ENCODE data around the gene WNT11.

The WNT11 gene

GRCh38 chr11:76216536-76217325 lies 10.4 kb upstream of the WNT11 start:
- Mint-ChIP-seq H3K27me3 (peaks cover 3% of the 10 kb centered on the region), H3K27ac (no peak overlapping the region), H3K4me3 (no peak overlapping the region)

GRCh38 chr11:76215941-76216340 lies 9.6 kb upstream of the WNT11 start:
- no peak overlapping the region for H3K27ac Mint-ChIP-seq
- peaks cover 7% of the 10 kb centered on the region for H3K27me3 Mint-ChIP-seq
- no peaks in the 10 kb centered on the region for H3K9me3 Mint-ChIP-seq (ENCODE audit: low read depth)
- H3K4me1 Mint-ChIP-seq (ENCODE audit: low read depth), result peaks cover 1% of the 10 kb centered on the region
- no peaks in the 10 kb centered on the region for H3K36me3 Mint-ChIP-seq
- H3K4me3 Mint-ChIP-seq, result no peak overlapping the region

More at GRCh38 chr11:76216536-76217325, 10.4 kb upstream of the WNT11 start:
- Mint-ChIP-seq H3K9me3 (ENCODE audit: low read depth) (no peaks in the 10 kb centered on the region), H3K36me3 (no peaks in the 10 kb centered on the region), H3K4me1 (ENCODE audit: low read depth) (no peaks in the 10 kb centered on the region)

- peaks cover 3% of the 10 kb centered on the region for H3K4me1 Mint-ChIP-seq (ENCODE audit: low read depth)
- no peak overlapping the region for H3K27ac Mint-ChIP-seq
- no peaks in the 10 kb centered on the region for H3K9me3 Mint-ChIP-seq (ENCODE audit: low read depth)
- H3K4me3 Mint-ChIP-seq, result no peak overlapping the region
- H3K27me3 Mint-ChIP-seq, result peaks cover 7% of the 10 kb centered on the region
- H3K36me3 Mint-ChIP-seq, result no peaks in the 10 kb centered on the region
Measured at GRCh38 chr11:76214968-76215548, 8.8 kb upstream of the WNT11 start.

- H3K9me3 Mint-ChIP-seq (ENCODE audit: low read depth), result no peaks in the 10 kb centered on the region
- peaks cover 3% of the 10 kb centered on the region for H3K4me1 Mint-ChIP-seq (ENCODE audit: low read depth)
- H3K36me3 Mint-ChIP-seq, result no peaks in the 10 kb centered on the region
- no peak overlapping the region for H3K4me3 Mint-ChIP-seq
- H3K27me3 Mint-ChIP-seq, result peaks cover 7% of the 10 kb centered on the region
- H3K27ac Mint-ChIP-seq, result no peak overlapping the region
Measured at GRCh38 chr11:76214186-76214585, 7.9 kb upstream of the WNT11 start.

DNA sequence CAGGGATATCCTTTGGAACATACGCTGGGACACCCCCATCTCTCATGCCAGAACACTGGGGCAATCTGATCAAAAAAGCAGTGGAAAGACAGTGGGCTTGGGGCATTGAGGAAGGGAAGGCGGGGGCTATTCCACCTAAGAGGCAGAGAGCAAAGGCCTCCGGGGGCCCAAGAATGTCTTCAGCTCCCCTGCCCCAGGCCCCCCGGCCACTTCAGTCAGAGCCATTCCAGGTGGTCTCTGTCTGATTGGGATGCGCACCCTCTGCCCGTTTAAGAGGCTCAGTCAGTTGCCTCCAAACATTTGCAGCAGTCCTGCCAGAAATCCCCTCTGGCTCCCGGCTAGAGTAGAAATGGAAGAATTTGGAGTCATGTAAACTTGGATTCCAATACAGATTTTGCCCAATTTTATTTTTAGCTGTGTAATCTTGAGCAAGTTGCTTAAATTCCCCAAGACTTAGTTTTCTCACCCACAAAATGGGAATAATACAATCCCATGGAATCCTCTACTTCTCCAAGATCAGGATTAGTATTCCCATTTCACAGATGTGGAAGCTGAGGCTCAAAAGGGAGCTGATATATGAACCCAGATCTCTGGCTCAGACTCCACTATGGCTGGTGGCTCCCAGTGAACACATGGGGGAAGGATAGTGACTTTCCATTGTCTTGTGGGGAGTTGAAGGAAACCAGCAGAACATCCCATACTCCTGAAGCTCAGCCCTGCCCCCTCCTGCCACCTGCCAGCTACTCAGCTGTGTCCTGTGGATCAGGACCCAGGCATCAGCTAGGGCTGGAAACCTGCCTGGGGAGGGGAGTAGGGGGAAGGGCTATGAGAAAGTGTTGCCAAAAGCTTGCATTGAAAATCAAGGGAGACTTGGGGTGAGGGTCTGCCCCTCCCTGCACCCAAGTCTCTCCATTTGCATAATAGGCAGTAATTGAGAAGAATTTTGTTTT lies 6.1 kb upstream of the WNT11 start:
- Mint-ChIP-seq H3K36me3 (no peaks in the 10 kb centered on the region), H3K9me3 (ENCODE audit: low read depth) (no peaks in the 10 kb centered on the region), H3K4me1 (ENCODE audit: low read depth) (peaks cover 4% of the 10 kb centered on the region), H3K27ac (no peak overlapping the region), H3K4me3 (no peak overlapping the region), H3K27me3 (peaks cover 6% of the 10 kb centered on the region)

GRCh38 chr11:76210931-76211851 lies 4.9 kb upstream of the WNT11 start:
- H3K27ac Mint-ChIP-seq, result no peak overlapping the region
- peaks cover 12% of the 10 kb centered on the region for H3K4me1 Mint-ChIP-seq (ENCODE audit: low read depth)
- H3K9me3 Mint-ChIP-seq (ENCODE audit: low read depth), result no peaks in the 10 kb centered on the region
- H3K36me3 Mint-ChIP-seq, result no peaks in the 10 kb centered on the region
- peaks cover 7% of the 10 kb centered on the region for H3K27me3 Mint-ChIP-seq
- H3K4me3 Mint-ChIP-seq, result peak overlapping the region; percentile 75

GRCh38 chr11:76209973-76210930 lies 4.0 kb upstream of the WNT11 start:
- Mint-ChIP-seq H3K36me3 (no peaks in the 10 kb centered on the region), H3K27me3 (peaks cover 14% of the 10 kb centered on the region), H3K4me3 (peak overlapping the region; percentile 75), H3K9me3 (ENCODE audit: low read depth) (no peaks in the 10 kb centered on the region), H3K27ac (no peak overlapping the region), H3K4me1 (ENCODE audit: low read depth) (peaks cover 18% of the 10 kb centered on the region)

DNA sequence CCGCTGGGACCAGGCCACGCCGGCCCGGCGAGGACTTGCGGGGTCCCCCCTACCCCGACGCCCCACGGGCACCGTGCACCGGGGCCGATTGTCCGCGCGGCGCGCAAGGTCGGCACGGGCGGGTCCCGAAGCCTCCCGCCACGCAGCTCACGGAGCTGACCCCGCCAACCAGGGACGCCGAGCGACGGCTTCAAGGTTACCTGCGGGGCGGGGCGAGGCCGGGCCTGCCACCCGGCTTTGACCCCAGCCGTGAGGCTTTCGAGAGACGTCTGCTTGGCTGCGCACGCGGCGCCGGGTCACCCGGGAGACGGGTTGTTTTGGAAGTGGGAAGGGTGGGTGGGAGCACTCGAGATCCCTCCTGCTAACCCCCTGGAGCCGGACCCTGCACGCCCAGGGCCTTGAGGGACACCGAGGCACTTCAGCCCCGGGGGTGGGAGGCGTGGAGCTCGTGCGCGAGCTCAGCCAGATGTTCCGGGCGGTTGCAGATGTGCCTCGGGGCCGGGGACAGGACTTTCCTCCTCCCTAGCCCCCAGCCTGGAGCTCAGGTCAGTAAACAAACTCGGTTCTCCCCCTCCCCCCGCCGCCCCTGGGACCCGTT lies 3.2 kb upstream of the WNT11 start:
- no peaks in the 10 kb centered on the region for H3K9me3 Mint-ChIP-seq (ENCODE audit: low read depth)
- H3K27me3 Mint-ChIP-seq, result peaks cover 20% of the 10 kb centered on the region
- no peaks in the 10 kb centered on the region for H3K36me3 Mint-ChIP-seq
- no peak overlapping the region for H3K27ac Mint-ChIP-seq
- H3K4me1 Mint-ChIP-seq (ENCODE audit: low read depth), result peaks cover 18% of the 10 kb centered on the region
- H3K4me3 Mint-ChIP-seq, result peak overlapping the region; percentile 49

- H3K27me3 Mint-ChIP-seq, result peaks cover 27% of the 10 kb centered on the region
- H3K4me3 Mint-ChIP-seq, result peak overlapping the region; percentile 84
- H3K4me1 Mint-ChIP-seq (ENCODE audit: low read depth), result peaks cover 18% of the 10 kb centered on the region
- no peaks in the 10 kb centered on the region for H3K36me3 Mint-ChIP-seq
- H3K27ac Mint-ChIP-seq, result no peak overlapping the region
- H3K9me3 Mint-ChIP-seq (ENCODE audit: low read depth), result no peaks in the 10 kb centered on the region
Measured at GRCh38 chr11:76208438-76209374, 2.4 kb upstream of the WNT11 start.

- Mint-ChIP-seq H3K9me3 (ENCODE audit: low read depth) (no peaks in the 10 kb centered on the region), H3K27ac (no peak overlapping the region), H3K4me1 (ENCODE audit: low read depth) (peaks cover 18% of the 10 kb centered on the region), H3K4me3 (peak overlapping the region; percentile 84), H3K36me3 (no peaks in the 10 kb centered on the region), H3K27me3 (peaks cover 27% of the 10 kb centered on the region)
Measured at GRCh38 chr11:76207642-76208401, 1.5 kb upstream of the WNT11 start.

DNA sequence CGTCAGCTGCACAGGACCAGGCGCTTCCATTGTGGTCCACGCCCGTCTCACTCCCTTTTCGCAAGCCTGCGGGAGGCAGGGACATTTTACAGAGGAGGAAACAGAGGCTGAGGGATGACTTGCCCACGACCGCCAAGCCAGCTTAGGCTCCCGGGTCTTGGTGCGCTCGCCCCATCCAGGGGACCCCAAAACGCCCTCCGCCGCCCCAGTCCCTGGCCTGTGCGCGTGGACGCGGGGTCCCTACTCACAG lies 300 bp downstream of the WNT11 start:
- H3K27me3 Mint-ChIP-seq, result peaks cover 21% of the 10 kb centered on the region

More for the DNA sequence above, 300 bp downstream of the WNT11 start:
- peaks cover 17% of the 10 kb centered on the region for H3K4me1 Mint-ChIP-seq (ENCODE audit: low read depth)
- peak overlapping the region; percentile 76 for H3K4me3 Mint-ChIP-seq
- H3K9me3 Mint-ChIP-seq (ENCODE audit: low read depth), result no peaks in the 10 kb centered on the region
- no peaks in the 10 kb centered on the region for H3K36me3 Mint-ChIP-seq
- H3K27ac Mint-ChIP-seq, result no peak overlapping the region

Data from activated naive CD8-positive, alpha-beta T cell (primary cell).